ENCODE data around the gene IFNL2.
A peak's percentile ranks its signal among the peaks of the same experiment; 100 is the strongest.

IFNL2 gene

DNA sequence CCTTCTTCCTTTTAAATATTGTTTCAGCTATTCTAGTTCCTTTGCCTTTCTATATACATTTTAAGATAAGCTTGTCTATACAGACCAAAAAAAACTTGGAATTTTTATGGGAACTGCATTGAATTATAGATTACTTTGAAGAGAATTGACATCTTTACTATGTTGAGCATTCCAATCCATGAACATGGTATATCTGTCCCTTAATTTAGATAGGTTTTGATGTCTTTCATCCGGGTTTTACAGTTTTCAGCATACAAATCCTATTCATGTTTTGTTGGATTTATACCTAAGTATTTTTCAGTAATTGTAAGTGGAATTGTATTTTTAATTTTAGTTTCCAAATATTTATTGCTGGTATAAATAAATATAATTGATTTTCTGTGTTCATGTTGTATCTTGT lies 15.8 kb downstream of the IFNL2 start:
- Histone ChIP-seq H3K27ac (no peak overlapping the region), H3K36me3 (no peaks in the 10 kb centered on the region), H3K9me3 (peaks cover 3 to 31% (median 6%) of the 10 kb centered on the region in 3 donors), H3K4me1 (no peaks in the 10 kb centered on the region), H3K4me3 (no peak overlapping the region), H3K27me3 (no peaks in the 10 kb centered on the region)
- TF ChIP-seq, protein P1, sequence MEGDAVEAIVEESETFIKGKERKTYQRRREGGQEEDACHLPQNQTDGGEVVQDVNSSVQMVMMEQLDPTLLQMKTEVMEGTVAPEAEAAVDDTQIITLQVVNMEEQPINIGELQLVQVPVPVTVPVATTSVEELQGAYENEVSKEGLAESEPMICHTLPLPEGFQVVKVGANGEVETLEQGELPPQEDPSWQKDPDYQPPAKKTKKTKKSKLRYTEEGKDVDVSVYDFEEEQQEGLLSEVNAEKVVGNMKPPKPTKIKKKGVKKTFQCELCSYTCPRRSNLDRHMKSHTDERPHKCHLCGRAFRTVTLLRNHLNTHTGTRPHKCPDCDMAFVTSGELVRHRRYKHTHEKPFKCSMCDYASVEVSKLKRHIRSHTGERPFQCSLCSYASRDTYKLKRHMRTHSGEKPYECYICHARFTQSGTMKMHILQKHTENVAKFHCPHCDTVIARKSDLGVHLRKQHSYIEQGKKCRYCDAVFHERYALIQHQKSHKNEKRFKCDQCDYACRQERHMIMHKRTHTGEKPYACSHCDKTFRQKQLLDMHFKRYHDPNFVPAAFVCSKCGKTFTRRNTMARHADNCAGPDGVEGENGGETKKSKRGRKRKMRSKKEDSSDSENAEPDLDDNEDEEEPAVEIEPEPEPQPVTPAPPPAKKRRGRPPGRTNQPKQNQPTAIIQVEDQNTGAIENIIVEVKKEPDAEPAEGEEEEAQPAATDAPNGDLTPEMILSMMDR (IDR thresholded peaks at IDR 0.05) = no peak
- no peak for DNase-seq
- intact Hi-C loops (cut with DNase I; ENCODE audit: low total_unique reads) = no loop called here

DNA sequence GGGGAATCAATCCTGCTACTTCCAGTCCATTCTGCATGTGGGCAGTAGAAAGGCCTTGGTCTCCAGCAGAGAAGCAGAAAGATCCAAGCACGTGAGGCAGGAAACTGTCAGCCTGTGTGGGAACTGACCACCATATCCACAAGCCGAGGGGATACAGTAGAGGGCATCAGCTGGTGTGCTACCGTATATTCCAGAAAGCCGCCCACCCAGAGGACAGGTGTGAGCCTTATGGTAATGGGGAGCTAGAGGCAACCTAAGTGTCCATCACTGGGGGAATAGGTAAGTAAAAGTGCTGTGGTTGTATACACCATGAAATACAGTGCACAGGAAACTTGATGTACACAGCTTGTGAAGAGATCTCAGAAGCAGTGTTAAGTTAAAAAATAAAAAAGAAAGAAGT lies 25.2 kb downstream of the IFNL2 start:
- Histone ChIP-seq H3K4me3 (no peak overlapping the region), H3K27ac (no peak overlapping the region), H3K27me3 (peaks cover 0 to 30% of the 10 kb centered on the region in 2 donors), H3K4me1 (no peaks in the 10 kb centered on the region), H3K36me3 (no peaks in the 10 kb centered on the region), H3K9me3 (peaks cover 0 to 5% (median under 1%) of the 10 kb centered on the region in 3 donors)
- intact Hi-C loops (cut with DNase I; ENCODE audit: low total_unique reads) = no loop called here
- TF ChIP-seq, protein P1 (IDR thresholded peaks at IDR 0.05) = no peak
- DNase-seq = peak in 1 of 2 donors; percentile 15

DNA sequence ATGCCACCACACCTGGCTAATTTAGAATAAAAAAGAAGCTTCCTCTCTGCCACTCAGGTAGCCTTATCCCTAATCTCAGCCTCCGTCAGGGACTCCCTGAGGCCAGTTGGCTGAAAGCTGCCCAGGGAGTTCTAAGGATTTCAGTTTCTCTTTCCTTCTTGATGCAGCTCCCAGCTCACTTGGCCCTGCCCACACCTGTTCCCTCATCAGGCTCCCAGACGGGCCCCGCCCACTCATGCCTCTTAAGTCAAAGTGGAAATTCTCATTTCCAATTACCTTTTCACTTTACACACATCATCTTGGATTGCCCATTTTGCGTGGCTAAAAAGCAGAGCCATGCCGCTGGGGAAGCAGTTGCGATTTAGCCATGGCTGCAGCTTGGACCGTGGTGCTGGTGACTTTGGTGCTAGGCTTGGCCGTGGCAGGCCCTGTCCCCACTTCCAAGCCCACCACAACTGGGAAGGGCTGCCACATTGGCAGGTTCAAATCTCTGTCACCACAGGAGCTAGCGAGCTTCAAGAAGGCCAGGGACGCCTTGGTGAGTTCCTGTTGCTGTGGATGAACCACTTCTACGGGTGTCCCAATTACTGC lies 28.0 kb downstream of the IFNL2 start, which contains the start of gene IFNL1:
Gene IFNL1, plus strand, starts transcription at position 353 of the 591 bp plus-strand sequence. Its CDS starts 15 bp downstream, at position 368.
- Histone ChIP-seq H3K36me3 (no peaks in the 10 kb centered on the region), H3K4me1 (no peaks in the 10 kb centered on the region), H3K9me3 (no peaks in the 10 kb centered on the region), H3K27me3 (peaks cover 0 to 35% of the 10 kb centered on the region in 2 donors), H3K27ac (no peak within 1 kb of the TSS), H3K4me3 (no peak within 1 kb of the TSS)
- intact Hi-C loops (cut with DNase I; ENCODE audit: low total_unique reads) = no loop called here
- TF ChIP-seq, protein P1 (IDR thresholded peaks at IDR 0.05) = no peak
- DNase-seq = peak in 1 of 2 donors; percentile 25

- H3K4me3 ChIP-seq = no peak overlapping the region
- H3K9me3 ChIP-seq = no peaks in the 10 kb centered on the region
- no peak overlapping the region for H3K27ac ChIP-seq
- H3K27me3 ChIP-seq = peaks cover 0 to 35% of the 10 kb centered on the region in 2 donors
- no peaks in the 10 kb centered on the region for H3K36me3 ChIP-seq
- no peaks in the 10 kb centered on the region for H3K4me1 ChIP-seq
- DNase-seq = peak in 1 of 2 donors; percentile 15
- TF ChIP-seq, protein P1 (IDR thresholded peaks at IDR 0.05) = no peak
- intact Hi-C loops (cut with DNase I; ENCODE audit: low total_unique reads) = no loop called here
Observed at GRCh38 chr19:39296906-39297305, 28.7 kb downstream of the IFNL2 start.

- Histone ChIP-seq H3K36me3 (no peaks in the 10 kb centered on the region), H3K4me1 (no peaks in the 10 kb centered on the region), H3K27me3 (peaks cover 0 to 27% of the 10 kb centered on the region in 2 donors), H3K4me3 (no peak overlapping the region), H3K9me3 (no peaks in the 10 kb centered on the region), H3K27ac (no peak overlapping the region)
- TF ChIP-seq, protein P1 (IDR thresholded peaks at IDR 0.05) = no peak
- intact Hi-C loops (cut with DNase I; ENCODE audit: low total_unique reads) = no loop called here
- peak in 1 of 2 donors; percentile 45 for DNase-seq
Observed at GRCh38 chr19:39297931-39298634, 29.9 kb downstream of the IFNL2 start.
